ENCODE results near the gene ATG101. TPM values are rescaled to one million over a fixed set of nuclear protein-coding genes. Genes with fewer than 3 reads are reported as not detected.

The ATG101 gene
- total and polyA plus RNA-seq, 4 donors: 19.7 to 37.8 (median 33.7) TPM

DNA sequence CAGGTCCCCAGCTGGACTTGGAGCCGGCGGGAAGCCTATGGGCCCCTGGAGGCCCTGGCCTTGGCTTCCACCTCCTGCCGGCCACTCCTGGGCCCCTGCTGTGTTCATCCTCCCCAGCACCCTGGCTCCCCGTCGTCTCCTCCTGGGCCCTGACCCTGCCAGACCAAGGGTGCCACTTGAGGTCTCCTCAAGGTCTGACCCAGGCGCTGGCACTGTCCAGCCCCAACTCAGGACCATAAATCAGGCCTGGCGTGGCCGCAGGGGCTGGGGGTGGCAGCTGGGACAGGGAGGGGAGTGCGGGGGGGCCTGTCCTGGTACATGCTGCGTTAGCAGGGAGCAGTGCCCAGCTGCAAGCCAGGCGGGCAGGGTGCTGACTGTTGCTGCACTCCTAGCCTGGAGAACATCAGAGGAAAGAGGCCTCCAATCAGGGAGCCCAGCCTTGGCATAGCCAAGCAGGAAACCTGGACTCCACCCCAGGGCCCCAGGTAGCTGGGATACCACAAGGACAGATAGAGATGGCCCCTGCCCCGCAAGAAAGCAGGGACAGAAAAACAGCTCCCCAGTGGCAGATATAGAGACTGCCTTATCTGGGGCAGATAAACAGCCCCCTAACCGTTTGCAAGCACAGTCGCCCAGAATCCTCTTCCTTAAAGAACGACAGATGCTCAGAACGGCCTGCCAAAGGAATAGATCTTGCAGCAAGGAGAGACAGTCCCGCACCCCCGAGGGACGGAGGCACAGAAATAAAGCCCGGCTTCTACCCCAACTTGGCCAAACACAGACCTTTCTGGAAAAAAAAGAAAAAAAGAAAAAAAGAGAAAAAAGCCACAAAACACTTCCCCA, 6.5 kb upstream of the ATG101 start:
- Histone ChIP-seq H3K27ac (ENCODE audit: low read depth, low read length) (peak overlapping the region; percentile 93), H3K4me3 (ENCODE audit: low read depth, low read length) (no peak overlapping the region)
- WGBS (ENCODE audit: insufficient coverage): 59% methylated on average over 18 of the region's 20 CpGs

DNA sequence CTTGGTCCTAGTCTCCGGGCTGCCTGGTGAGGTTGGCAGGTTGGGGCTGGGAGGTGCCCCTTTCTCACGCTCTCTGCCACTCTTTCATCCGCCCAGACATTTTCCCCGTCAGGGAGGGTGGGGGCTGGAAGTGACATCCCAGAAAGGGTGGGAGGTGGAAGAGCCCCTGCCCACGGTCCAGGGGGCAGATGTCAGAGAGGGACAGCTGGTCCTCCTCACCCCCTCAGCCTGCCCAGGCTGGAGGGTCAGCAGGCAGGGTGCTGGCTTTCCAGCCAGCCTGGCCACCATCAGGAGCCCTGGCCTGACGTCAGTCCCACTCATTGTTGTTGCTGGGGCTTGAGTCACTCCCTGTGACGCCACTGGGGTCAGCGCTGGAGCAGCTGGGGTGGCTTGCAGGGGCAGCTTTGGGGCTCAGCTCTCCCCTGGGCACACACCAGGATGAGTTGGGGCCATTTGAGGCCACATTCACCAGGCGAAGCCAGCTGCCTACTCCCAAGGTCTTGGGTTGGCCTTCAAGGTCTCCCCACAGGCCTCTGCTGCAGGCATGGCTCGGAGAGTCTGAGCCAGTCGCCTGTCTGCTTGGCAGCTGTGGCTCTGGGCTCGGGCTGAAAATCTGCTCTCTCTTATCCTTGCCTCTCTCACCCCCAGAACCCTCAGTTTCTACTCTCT, 5.7 kb upstream of the ATG101 start:
- H3K27me3 ChIP-seq (ENCODE audit: control insufficient read depth, insufficient read depth, low read length): no peaks in the 10 kb centered on the region
- peaks cover 1% of the 10 kb centered on the region for H3K36me3 ChIP-seq (ENCODE audit: control insufficient read depth, insufficient read depth, low read length)
- 65% methylated on average over 8 of the region's 12 CpGs for WGBS (ENCODE audit: insufficient coverage)
- H3K4me1 ChIP-seq (ENCODE audit: control insufficient read depth, insufficient read depth, low read length): peaks cover 60% of the 10 kb centered on the region
- H3K9me3 ChIP-seq (ENCODE audit: control insufficient read depth, insufficient read depth, low read length): no peaks in the 10 kb centered on the region
- peak overlapping the region; percentile 93 for H3K27ac ChIP-seq (ENCODE audit: low read depth, low read length)
- H3K4me3 ChIP-seq (ENCODE audit: low read depth, low read length): no peak overlapping the region
- DNase-seq (ENCODE audit: low read depth in 4 of 6, low spot score in 6 of 6): no peak

More for the DNA sequence above, 6.5 kb upstream of the ATG101 start:
- H3K9me3 ChIP-seq (ENCODE audit: control insufficient read depth, insufficient read depth, low read length): no peaks in the 10 kb centered on the region
- DNase-seq (ENCODE audit: low read depth in 4 of 6, low spot score in 6 of 6): peak in 1 of 6 donors; percentile 71
- H3K27me3 ChIP-seq (ENCODE audit: control insufficient read depth, insufficient read depth, low read length): no peaks in the 10 kb centered on the region
- peaks cover 67% of the 10 kb centered on the region for H3K4me1 ChIP-seq (ENCODE audit: control insufficient read depth, insufficient read depth, low read length)
- H3K36me3 ChIP-seq (ENCODE audit: control insufficient read depth, insufficient read depth, low read length): peaks cover 9% of the 10 kb centered on the region

DNA sequence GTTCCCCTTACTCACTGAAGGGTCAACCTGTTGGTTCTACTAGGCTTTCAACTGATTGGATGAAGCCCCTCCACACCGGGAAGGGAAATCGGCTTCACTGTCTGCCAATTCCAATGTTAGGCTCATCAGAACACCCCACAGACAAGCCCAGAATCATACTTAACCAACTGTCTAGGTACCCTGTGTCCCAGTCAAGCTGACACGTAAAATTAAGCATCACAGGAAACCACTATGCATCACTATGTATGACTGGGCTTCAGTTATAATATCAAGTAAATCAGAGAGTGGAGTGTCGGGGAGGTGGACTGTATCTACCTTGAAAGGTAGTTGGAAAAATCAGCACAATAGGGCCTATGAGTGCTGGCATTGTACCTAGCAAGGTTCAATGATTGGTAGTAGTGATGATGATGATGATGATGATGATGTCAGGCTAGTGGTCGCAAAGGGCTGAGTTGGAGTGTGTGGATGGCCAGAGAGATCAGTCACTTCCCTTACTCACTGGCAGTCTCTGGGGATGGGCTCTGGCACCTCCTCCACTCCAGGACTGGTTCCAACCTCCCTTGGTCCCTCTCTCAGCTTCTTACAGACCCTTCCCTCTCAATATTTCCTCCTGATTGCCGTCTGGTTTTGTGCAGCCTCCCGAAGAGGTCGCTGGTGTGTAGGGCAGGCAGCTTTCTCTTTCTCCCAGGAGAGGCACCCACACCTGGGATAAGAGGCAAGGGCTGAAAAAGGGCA, 3.3 kb upstream of the ATG101 start:
- WGBS (ENCODE audit: insufficient coverage): 58% methylated on average over 2 of the region's 8 CpGs
- no peak for DNase-seq (ENCODE audit: low read depth in 4 of 6, low spot score in 6 of 6)

DNA sequence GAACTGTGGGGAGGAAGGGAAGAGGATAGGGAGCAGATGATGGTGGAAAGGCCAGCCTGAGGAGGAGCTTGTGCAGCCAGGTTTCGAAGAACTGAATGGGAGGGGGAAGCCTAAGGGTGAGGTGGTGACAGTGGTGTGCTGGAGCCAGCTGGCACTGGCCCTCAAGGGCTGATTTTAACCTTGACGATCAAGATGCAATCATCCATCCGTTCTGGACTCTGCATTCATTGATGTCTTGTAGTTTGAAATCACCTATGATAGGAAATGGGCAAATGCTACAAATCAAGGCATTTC, 2.8 kb upstream of the ATG101 start:
- no peaks in the 10 kb centered on the region for H3K9me3 ChIP-seq (ENCODE audit: control insufficient read depth, insufficient read depth, low read length)
- H3K27ac ChIP-seq (ENCODE audit: low read depth, low read length): no peak overlapping the region
- 92% methylated on average over 2 of the region's 3 CpGs for WGBS (ENCODE audit: insufficient coverage)
- DNase-seq (ENCODE audit: low read depth in 4 of 6, low spot score in 6 of 6): no peak
- H3K36me3 ChIP-seq (ENCODE audit: control insufficient read depth, insufficient read depth, low read length): no peaks in the 10 kb centered on the region
- H3K4me1 ChIP-seq (ENCODE audit: control insufficient read depth, insufficient read depth, low read length): peaks cover 50% of the 10 kb centered on the region
- H3K27me3 ChIP-seq (ENCODE audit: control insufficient read depth, insufficient read depth, low read length): no peaks in the 10 kb centered on the region
- H3K4me3 ChIP-seq (ENCODE audit: low read depth, low read length): no peak overlapping the region

More for the DNA sequence above, 3.3 kb upstream of the ATG101 start:
- no peaks in the 10 kb centered on the region for H3K36me3 ChIP-seq (ENCODE audit: control insufficient read depth, insufficient read depth, low read length)
- no peak overlapping the region for H3K4me3 ChIP-seq (ENCODE audit: low read depth, low read length)
- no peak overlapping the region for H3K27ac ChIP-seq (ENCODE audit: low read depth, low read length)
- no peaks in the 10 kb centered on the region for H3K27me3 ChIP-seq (ENCODE audit: control insufficient read depth, insufficient read depth, low read length)
- H3K4me1 ChIP-seq (ENCODE audit: control insufficient read depth, insufficient read depth, low read length): peaks cover 54% of the 10 kb centered on the region
- no peaks in the 10 kb centered on the region for H3K9me3 ChIP-seq (ENCODE audit: control insufficient read depth, insufficient read depth, low read length)

DNA sequence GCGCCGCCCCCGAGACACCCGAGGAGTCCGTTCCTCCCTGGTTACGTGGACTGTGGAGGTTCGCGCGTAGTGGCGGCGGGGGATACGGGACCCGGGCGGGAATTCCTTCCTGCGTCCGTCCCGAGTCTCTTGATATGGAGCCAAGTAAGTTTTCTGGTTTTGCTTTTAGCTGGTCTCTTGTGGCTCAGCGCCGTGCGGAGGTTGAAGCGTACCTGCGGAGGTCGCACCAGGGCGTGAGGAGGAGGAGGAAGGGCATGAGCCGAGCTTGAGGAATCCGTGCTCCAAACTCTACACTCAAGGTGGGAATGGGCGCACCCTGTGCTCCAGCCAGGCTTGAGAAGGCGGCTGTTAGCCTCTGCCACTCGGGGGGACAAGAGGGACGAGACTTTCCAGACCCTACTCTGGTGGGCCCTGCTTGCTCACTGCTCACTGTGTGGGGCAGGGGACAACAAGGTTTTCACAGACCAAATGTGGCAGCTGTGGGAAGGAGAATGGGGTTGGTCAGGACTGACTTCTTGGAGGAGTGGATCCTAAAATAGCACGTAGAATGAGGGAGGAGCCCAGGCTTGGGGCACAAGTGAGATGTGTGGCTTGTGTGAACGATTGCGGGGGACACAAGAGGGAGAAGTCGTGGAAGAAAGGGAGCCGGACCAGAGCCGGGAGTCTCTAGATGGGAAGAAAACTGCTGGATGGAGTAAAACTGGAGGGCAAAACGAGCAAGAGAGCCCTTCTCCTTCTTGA, 577 bp downstream of the ATG101 start:
- WGBS (ENCODE audit: insufficient coverage): 2% methylated on average over 32 of the region's 37 CpGs
- Histone ChIP-seq H3K9me3 (ENCODE audit: control insufficient read depth, insufficient read depth, low read length) (no peaks in the 10 kb centered on the region), H3K4me1 (ENCODE audit: control insufficient read depth, insufficient read depth, low read length) (peaks cover 24% of the 10 kb centered on the region), H3K4me3 (ENCODE audit: low read depth, low read length) (peak overlapping the region; percentile 91), H3K27ac (ENCODE audit: low read depth, low read length) (peak overlapping the region; percentile 83), H3K36me3 (ENCODE audit: control insufficient read depth, insufficient read depth, low read length) (peaks cover 26% of the 10 kb centered on the region), H3K27me3 (ENCODE audit: control insufficient read depth, insufficient read depth, low read length) (no peaks in the 10 kb centered on the region)
- DNase-seq (ENCODE audit: low read depth in 4 of 6, low spot score in 6 of 6): no peak

DNA sequence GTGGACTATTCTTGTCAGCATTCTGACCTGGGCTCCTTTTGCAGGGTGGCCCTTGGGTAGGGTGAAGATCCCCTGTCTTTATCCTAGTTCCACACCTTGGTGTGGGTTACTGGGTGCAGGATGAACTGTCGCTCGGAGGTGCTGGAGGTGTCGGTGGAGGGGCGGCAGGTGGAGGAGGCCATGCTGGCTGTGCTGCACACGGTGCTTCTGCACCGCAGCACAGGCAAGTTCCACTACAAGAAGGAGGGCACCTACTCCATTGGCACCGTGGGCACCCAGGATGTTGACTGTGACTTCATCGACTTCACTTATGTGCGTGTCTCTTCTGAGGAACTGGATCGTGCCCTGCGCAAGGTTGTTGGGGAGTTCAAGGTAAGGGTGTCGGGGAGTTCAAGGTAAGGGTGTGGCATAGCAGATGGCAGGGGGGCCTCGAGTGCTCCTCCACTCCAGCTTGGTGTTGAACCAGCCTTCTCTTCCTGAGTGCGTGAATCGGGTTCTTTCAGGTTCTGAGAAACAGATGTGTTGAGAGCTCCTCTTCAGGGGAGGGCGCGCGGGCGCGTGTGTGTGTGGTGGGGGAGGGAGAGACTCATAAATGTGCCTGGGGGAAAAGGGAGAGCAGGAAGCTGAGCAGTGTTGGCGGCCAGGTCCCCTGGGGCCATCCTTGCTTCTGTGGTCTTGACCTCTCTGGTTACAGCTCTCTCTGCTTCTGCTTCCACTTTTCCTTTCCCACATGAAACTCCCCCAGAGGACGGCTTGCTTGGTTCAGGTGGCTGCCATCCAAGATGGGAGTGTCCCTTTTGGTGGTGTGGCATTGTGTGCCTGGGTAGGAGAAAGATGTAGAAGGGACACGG, 4.0 kb downstream of the ATG101 start:
- Histone ChIP-seq H3K4me3 (ENCODE audit: low read depth, low read length) (no peak overlapping the region), H3K27ac (ENCODE audit: low read depth, low read length) (no peak overlapping the region), H3K9me3 (ENCODE audit: control insufficient read depth, insufficient read depth, low read length) (no peaks in the 10 kb centered on the region), H3K27me3 (ENCODE audit: control insufficient read depth, insufficient read depth, low read length) (no peaks in the 10 kb centered on the region), H3K4me1 (ENCODE audit: control insufficient read depth, insufficient read depth, low read length) (peaks cover 24% of the 10 kb centered on the region), H3K36me3 (ENCODE audit: control insufficient read depth, insufficient read depth, low read length) (peaks cover 56% of the 10 kb centered on the region)
- 86% methylated on average over 21 of the region's 23 CpGs for WGBS (ENCODE audit: insufficient coverage)
- no peak for DNase-seq (ENCODE audit: low read depth in 4 of 6, low spot score in 6 of 6)

DNA sequence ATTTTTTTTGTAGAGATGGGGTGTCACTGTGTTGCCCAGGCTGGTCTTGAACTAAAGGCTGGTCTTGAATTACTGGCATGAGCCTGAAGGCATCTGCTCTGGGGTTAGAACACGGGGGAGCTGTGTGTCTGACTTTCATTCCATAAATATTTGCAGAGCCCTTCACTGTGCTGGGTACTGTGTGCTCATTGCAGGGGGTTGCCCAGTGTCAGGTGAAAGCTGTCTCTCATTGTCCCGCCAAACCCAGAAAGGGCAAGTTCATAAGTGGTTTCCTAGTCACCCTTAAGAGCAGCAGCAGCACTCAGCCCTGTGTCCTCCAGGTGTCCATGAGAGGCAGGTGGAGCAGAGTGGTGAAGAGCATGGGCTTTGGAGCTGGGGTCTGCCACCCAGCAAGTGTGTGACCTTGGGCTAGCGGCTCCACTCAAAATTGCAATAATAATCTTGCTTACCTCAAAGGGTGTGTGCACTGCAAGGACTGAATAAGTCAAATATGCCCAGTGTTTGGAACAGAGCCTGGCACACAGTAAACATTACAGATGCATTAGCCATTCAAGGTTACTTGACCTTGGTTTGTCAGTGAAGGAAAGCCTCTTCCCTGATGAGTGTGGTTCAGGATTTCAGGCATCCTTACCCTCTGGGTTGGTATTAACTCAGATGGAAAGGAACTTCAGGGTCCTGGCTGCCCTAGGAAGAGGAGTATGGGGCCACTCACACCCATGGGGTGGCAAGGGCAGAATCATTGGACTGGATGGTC, 5.4 kb downstream of the ATG101 start:
- no peaks in the 10 kb centered on the region for H3K9me3 ChIP-seq (ENCODE audit: control insufficient read depth, insufficient read depth, low read length)
- no peak overlapping the region for H3K4me3 ChIP-seq (ENCODE audit: low read depth, low read length)
- no peaks in the 10 kb centered on the region for H3K27me3 ChIP-seq (ENCODE audit: control insufficient read depth, insufficient read depth, low read length)
- H3K36me3 ChIP-seq (ENCODE audit: control insufficient read depth, insufficient read depth, low read length): peaks cover 67% of the 10 kb centered on the region
- H3K4me1 ChIP-seq (ENCODE audit: control insufficient read depth, insufficient read depth, low read length): peaks cover 27% of the 10 kb centered on the region
- H3K27ac ChIP-seq (ENCODE audit: low read depth, low read length): no peak overlapping the region
- DNase-seq (ENCODE audit: low read depth in 4 of 6, low spot score in 6 of 6): no peak
- 100% methylated on average over 2 of the region's 3 CpGs for WGBS (ENCODE audit: insufficient coverage)

DNA sequence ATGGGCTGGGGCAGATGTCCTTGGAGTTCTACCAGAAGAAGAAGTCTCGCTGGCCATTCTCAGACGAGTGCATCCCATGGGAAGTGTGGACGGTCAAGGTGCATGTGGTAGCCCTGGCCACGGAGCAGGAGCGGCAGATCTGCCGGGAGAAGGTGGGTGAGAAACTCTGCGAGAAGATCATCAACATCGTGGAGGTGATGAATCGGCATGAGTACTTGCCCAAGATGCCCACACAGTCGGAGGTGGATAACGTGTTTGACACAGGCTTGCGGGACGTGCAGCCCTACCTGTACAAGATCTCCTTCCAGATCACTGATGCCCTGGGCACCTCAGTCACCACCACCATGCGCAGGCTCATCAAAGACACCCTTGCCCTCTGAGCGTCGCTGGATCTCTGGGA, 7.0 kb downstream of the ATG101 start:
- peaks cover 30% of the 10 kb centered on the region for H3K4me1 ChIP-seq (ENCODE audit: control insufficient read depth, insufficient read depth, low read length)
- 96% methylated on average over 16 of the region's 16 CpGs for WGBS (ENCODE audit: insufficient coverage)
- H3K27ac ChIP-seq (ENCODE audit: low read depth, low read length): no peak overlapping the region
- H3K36me3 ChIP-seq (ENCODE audit: control insufficient read depth, insufficient read depth, low read length): peaks cover 79% of the 10 kb centered on the region
- DNase-seq (ENCODE audit: low read depth in 4 of 6, low spot score in 6 of 6): no peak
- no peak overlapping the region for H3K4me3 ChIP-seq (ENCODE audit: low read depth, low read length)
- no peaks in the 10 kb centered on the region for H3K9me3 ChIP-seq (ENCODE audit: control insufficient read depth, insufficient read depth, low read length)
- no peaks in the 10 kb centered on the region for H3K27me3 ChIP-seq (ENCODE audit: control insufficient read depth, insufficient read depth, low read length)
